K562 (cell line): ENCODE results near the gene ZSCAN29. TPM values are rescaled to one million over a fixed set of nuclear protein-coding genes. Genes with fewer than 3 reads are reported as not detected.

Source experiments
- BCOR ChIP-seq: fragments of 450-650 bp; IDR thresholded peaks from 2 replicates; pipeline ENCODE4 v1.6.1; 2016
- CEBPB ChIP-seq: fragments of 450-650 bp; IDR thresholded peaks from 2 replicates; pipeline ENCODE4 v1.6.1; 2016; ENCODE audit warnings: missing genetic modification characterization, missing compliant biosample characterization
- CEBPZ ChIP-seq: fragments of 150-350 bp; IDR thresholded peaks from 2 replicates; pipeline ENCODE4 v1.6.1; 2014; ENCODE audit warnings: low read depth, mild to moderate bottlenecking, low read length, borderline replicate concordance
- DDX20 ChIP-seq: fragments of 450-650 bp; IDR thresholded peaks from 2 replicates; pipeline ENCODE4 v1.6.1; 2016; ENCODE audit warnings: missing genetic modification characterization, low read depth, mild to moderate bottlenecking, missing compliant biosample characterization, moderate library complexity
- HMGN3 ChIP-seq: IDR thresholded peaks from 2 replicates; pipeline ENCODE4 v1.6.1; 2011; ENCODE audit warnings: borderline replicate concordance, low read depth, mild to moderate bottlenecking, mixed read lengths, low read length; ENCODE audit not compliant: insufficient read length; ENCODE audit errors: extremely low read depth
- NFATC3 ChIP-seq: fragments of 450-650 bp; IDR thresholded peaks from 2 replicates; pipeline ENCODE4 v1.6.1; 2017; ENCODE audit warnings: mild to moderate bottlenecking
- NFRKB ChIP-seq: fragments of 450-650 bp; IDR thresholded peaks from 2 replicates; pipeline ENCODE4 v1.6.1; 2016; ENCODE audit warnings: low read depth
- RB1 ChIP-seq: fragments of 450-650 bp; IDR thresholded peaks from 2 replicates; pipeline ENCODE4 v1.6.1; 2017; ENCODE audit warnings: low read depth, mild to moderate bottlenecking
- RBM14 ChIP-seq: fragments of 200-400 bp; formaldehyde crosslinking; IDR thresholded peaks from 2 replicates; pipeline ENCODE4 v1.6.1; 2018; ENCODE audit warnings: low read depth, mild to moderate bottlenecking, low read length, moderate library complexity, borderline replicate concordance; ENCODE audit not compliant: insufficient read depth
- SREBF1 ChIP-seq: fragments of 150-350 bp; IDR thresholded peaks from 2 replicates; pipeline ENCODE4 v1.6.1; 2014; ENCODE audit warnings: antibody characterized with exemption, low read depth, low read length, borderline replicate concordance
- SRSF3 ChIP-seq: fragments of 200-400 bp; formaldehyde crosslinking; IDR thresholded peaks from 2 replicates; pipeline ENCODE4 v1.6.1; 2016; ENCODE audit warnings: mild to moderate bottlenecking, low read length, moderate library complexity; ENCODE audit not compliant: insufficient read depth
- TBP ChIP-seq: optimal IDR thresholded peaks from 2 replicates; pipeline ENCODE3; 2011; ENCODE audit warnings: low read depth, low read length, improper control_type of control experiment
- TEAD2 ChIP-seq: fragments of 450-650 bp; IDR thresholded peaks from 2 replicates; pipeline ENCODE4 v1.6.1; 2016; ENCODE audit warnings: missing genetic modification characterization, control low read depth, missing compliant biosample characterization
- ZBTB17 ChIP-seq: fragments of 450-650 bp; formaldehyde crosslinking; IDR thresholded peaks from 2 replicates; pipeline ENCODE4 v1.4.0; 2020; ENCODE audit warnings: mild to moderate bottlenecking
- ZFP36 ChIP-seq: fragments of 150-350 bp; IDR thresholded peaks from 2 replicates; pipeline ENCODE4 v1.6.1; 2018; ENCODE audit warnings: low read length, low read depth; ENCODE audit not compliant: partially characterized antibody
- ZNF584 ChIP-seq: fragments of 200-800 bp; sonication (Bioruptor generic); IDR thresholded peaks from 2 replicates; pipeline ENCODE4 v1.6.1; 2016; ENCODE audit warnings: low read depth, mild to moderate bottlenecking, missing genetic modification characterization, missing compliant biosample characterization
- ZNF717 ChIP-seq: fragments of 250-450 bp; sonication (Bioruptor Pico); IDR thresholded peaks from 2 replicates; pipeline ENCODE4 v1.5.0; 2021
- polyA plus RNA-seq, 8 experiments: library from polyadenylated mRNA; depleted of rRNA in 4 of 8; stranded (reverse) in 5 of 8; unstranded in 3 of 8; fragments of >200 nt; fragmentation: Nextera tagmentation in 2 of 8; fragmentation: Illumina TruSeq in 1 of 8; extraction: Ambion mirVana in 2 of 8; extraction: Trizol in 1 of 8; gene quantifications; 2 replicates each; pipeline versions ENCODE4 v1.2.1 to v1.2.3, GENCODE V29; 2011 to 2014; ENCODE audit warnings: inconsistent platforms in 1 of 8, missing spikeins in 1 of 8
- total RNA-seq, 7 experiments: library from RNA; depleted of rRNA in 6 of 7; stranded (reverse); fragments of >200 nt in 6 of 7; fragmentation: Illumina TruSeq in 2 of 7; extraction: Trizol in 2 of 7; gene quantifications; 2 replicates each; pipeline versions ENCODE4 v1.2.1 to v1.2.3, GENCODE V29; 2011 to 2021; ENCODE audit warnings: low replicate concordance in 1 of 7
- TF ChIP-seq, protein P1 (sequence below), 2 experiments: fragments of 200-800 bp in 1 of 2; sonication (Bioruptor generic) in 1 of 2; sonication (generic) in 1 of 2; formaldehyde crosslinking in 1 of 2; IDR thresholded peaks in 1 of 2; conservative IDR thresholded peaks in 1 of 2; 2 replicates each; pipeline versions ENCODE4 v1.5.0 to v1.6.1; 2016 to 2020; ENCODE audit warnings: missing compliant biosample characterization in 1 of 2, missing genetic modification characterization in 1 of 2, missing genetic modification reagents in 1 of 2
- TF ChIP-seq, protein P2 (sequence below): fragments of 450-650 bp; IDR thresholded peaks from 2 replicates; pipeline ENCODE4 v1.6.1; 2016; ENCODE audit warnings: borderline replicate concordance

The ZSCAN29 gene
- total and polyA plus RNA-seq, 9 of the 15 experiments (the other 6 are each of a cell fraction or from before 2014, with no cell fraction given): 2.5 to 28.6 (median 19.7) TPM

GRCh38 chr15:43370975-43371974, at the start of gene ZSCAN29, which contains the start of gene TUBGCP4 (continued):
- TF ChIP-seq HMGN3 (no peak), BCOR (no peak), SREBF1 (no peak), CEBPZ (no peak), CEBPB (no peak), TBP (peak; percentile 63), RB1 (no peak; the same call in none of the 2 replicates), ZBTB17 (CRISPR knock-in tag) (no peak), NFRKB (no peak), ZNF584 (no peak), RBM14 (peak; percentile 88; the same call in 1 of the 2 replicates), TEAD2 (no peak), ZNF717 (no peak), SRSF3 (no peak), DDX20 (no peak), NFATC3 (no peak), ZFP36 (no peak)
- TF ChIP-seq, protein P1, sequence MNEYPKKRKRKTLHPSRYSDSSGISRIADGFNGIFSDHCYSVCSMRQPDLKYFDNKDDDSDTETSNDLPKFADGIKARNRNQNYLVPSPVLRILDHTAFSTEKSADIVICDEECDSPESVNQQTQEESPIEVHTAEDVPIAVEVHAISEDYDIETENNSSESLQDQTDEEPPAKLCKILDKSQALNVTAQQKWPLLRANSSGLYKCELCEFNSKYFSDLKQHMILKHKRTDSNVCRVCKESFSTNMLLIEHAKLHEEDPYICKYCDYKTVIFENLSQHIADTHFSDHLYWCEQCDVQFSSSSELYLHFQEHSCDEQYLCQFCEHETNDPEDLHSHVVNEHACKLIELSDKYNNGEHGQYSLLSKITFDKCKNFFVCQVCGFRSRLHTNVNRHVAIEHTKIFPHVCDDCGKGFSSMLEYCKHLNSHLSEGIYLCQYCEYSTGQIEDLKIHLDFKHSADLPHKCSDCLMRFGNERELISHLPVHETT (CRISPR knock-in tag; conservative IDR thresholded peaks at IDR 0.05 in 1 of 2, IDR thresholded peaks at IDR 0.05 in 1 of 2): no peak
- TF ChIP-seq, protein P2, sequence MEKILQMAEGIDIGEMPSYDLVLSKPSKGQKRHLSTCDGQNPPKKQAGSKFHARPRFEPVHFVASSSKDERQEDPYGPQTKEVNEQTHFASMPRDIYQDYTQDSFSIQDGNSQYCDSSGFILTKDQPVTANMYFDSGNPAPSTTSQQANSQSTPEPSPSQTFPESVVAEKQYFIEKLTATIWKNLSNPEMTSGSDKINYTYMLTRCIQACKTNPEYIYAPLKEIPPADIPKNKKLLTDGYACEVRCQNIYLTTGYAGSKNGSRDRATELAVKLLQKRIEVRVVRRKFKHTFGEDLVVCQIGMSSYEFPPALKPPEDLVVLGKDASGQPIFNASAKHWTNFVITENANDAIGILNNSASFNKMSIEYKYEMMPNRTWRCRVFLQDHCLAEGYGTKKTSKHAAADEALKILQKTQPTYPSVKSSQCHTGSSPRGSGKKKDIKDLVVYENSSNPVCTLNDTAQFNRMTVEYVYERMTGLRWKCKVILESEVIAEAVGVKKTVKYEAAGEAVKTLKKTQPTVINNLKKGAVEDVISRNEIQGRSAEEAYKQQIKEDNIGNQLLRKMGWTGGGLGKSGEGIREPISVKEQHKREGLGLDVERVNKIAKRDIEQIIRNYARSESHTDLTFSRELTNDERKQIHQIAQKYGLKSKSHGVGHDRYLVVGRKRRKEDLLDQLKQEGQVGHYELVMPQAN: peak; percentile 84
